Measurements from ENCODE around the gene HOXB4.

GRCh38 chr17:48623583-48623982 lies 45.4 kb upstream of the HOXB4 start:
- TF ChIP-seq, protein P1, sequence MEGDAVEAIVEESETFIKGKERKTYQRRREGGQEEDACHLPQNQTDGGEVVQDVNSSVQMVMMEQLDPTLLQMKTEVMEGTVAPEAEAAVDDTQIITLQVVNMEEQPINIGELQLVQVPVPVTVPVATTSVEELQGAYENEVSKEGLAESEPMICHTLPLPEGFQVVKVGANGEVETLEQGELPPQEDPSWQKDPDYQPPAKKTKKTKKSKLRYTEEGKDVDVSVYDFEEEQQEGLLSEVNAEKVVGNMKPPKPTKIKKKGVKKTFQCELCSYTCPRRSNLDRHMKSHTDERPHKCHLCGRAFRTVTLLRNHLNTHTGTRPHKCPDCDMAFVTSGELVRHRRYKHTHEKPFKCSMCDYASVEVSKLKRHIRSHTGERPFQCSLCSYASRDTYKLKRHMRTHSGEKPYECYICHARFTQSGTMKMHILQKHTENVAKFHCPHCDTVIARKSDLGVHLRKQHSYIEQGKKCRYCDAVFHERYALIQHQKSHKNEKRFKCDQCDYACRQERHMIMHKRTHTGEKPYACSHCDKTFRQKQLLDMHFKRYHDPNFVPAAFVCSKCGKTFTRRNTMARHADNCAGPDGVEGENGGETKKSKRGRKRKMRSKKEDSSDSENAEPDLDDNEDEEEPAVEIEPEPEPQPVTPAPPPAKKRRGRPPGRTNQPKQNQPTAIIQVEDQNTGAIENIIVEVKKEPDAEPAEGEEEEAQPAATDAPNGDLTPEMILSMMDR (IDR thresholded peaks at IDR 0.05 in 2 of 3, conservative IDR thresholded peaks at IDR 0.05 in 1 of 3; ENCODE audit: borderline replicate concordance in 1 of 3, insufficient read depth in 1 of 3, low read depth in 2 of 3, low read length in 2 of 3): no peak
- TF ChIP-seq POLR2A (IDR thresholded peaks at IDR 0.05; ENCODE audit: borderline replicate concordance, extremely low read depth, insufficient read depth, insufficient read length) (no peak), EZH2 (IDR thresholded peaks at IDR 0.05) (no peak), ATF3 (IDR thresholded peaks at IDR 0.05) (no peak), EZH2phosphoT487 (IDR thresholded peaks at IDR 0.05; ENCODE audit: borderline replicate concordance) (no peak), RAD21 (IDR thresholded peaks at IDR 0.05; ENCODE audit: low read depth) (no peak), YY1 (IDR thresholded peaks at IDR 0.05; ENCODE audit: extremely low read depth, insufficient replicate concordance, low read depth, low read length) (no peak), EGR1 (IDR thresholded peaks at IDR 0.05; ENCODE audit: low read depth) (no peak), SRF (IDR thresholded peaks at IDR 0.05; ENCODE audit: low read depth) (no peak)
